SJCRH30 (cell line): Measurements from ENCODE around the gene PTGIS. TPM values are rescaled to one million over a fixed set of nuclear protein-coding genes. Genes with fewer than 3 reads are reported as not detected.
A peak's percentile ranks its signal among the peaks of the same experiment; 100 is the strongest.

ENCODE experiments used
- DNase-seq, 2 experiments: peaks; one replicate each; pipeline ENCODE4 v3.0.0-alpha.2; 2015 to 2020
- H3K27ac ChIP-seq: fragments of 250-450 bp; sonication (Bioruptor Pico); 2 replicates; pipeline ENCODE4 v1.5.1; 2020; ENCODE audit warnings: mild to moderate bottlenecking, moderate library complexity
- H3K27me3 ChIP-seq: fragments of 250-450 bp; sonication (Bioruptor Pico); 2 replicates; pipeline ENCODE4 v1.5.1; 2020; ENCODE audit warnings: mild to moderate bottlenecking, moderate library complexity
- H3K36me3 ChIP-seq: fragments of 250-450 bp; sonication (Bioruptor Pico); 2 replicates; pipeline ENCODE4 v1.5.1; 2020; ENCODE audit warnings: mild to moderate bottlenecking, moderate library complexity
- H3K4me1 ChIP-seq: fragments of 250-450 bp; sonication (Bioruptor Pico); 2 replicates; pipeline ENCODE4 v1.5.1; 2020; ENCODE audit warnings: mild to moderate bottlenecking, moderate library complexity
- H3K4me3 ChIP-seq: fragments of 250-450 bp; sonication (Bioruptor Pico); 2 replicates; pipeline ENCODE4 v1.5.1; 2020; ENCODE audit warnings: mild to moderate bottlenecking, moderate library complexity
- H3K9me3 ChIP-seq: fragments of 250-450 bp; sonication (Bioruptor Pico); replicated peaks from 2 replicates; pipeline ENCODE4 v1.5.1; 2020; ENCODE audit warnings: mild to moderate bottlenecking, moderate library complexity
- total RNA-seq: library from RNA; depleted of rRNA; stranded (reverse); fragments of >200 nt; shearing (Covaris generic); gene quantifications from 2 replicates; pipeline ENCODE4 v1.2.3, GENCODE V29; 2014

Gene PTGIS
- total RNA-seq, 1 experiment from 2014 or later = 0.28 TPM

DNA sequence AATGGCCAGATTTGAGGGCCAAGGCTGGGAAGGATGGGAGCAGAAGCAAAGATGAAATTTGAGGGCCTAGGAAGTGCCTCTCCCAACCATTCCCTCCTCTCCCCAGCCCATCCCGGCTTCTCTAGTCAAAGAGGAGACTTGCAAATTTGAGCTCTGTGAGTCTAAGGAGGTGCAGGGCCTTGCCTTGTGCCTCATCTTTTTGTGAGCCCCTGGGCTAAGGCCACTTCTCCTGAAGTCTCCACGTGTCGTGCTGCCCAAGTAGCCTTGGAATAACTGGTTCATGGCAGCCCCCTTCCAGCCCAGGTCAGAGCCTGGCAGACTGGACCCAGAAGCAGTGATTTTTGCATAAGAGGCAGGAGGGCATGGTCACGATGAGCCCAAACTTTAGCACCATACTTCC, 6.7 kb downstream of the PTGIS start:
- Histone ChIP-seq H3K27me3 (no peaks in the 10 kb centered on the region), H3K9me3 (no peaks in the 10 kb centered on the region), H3K4me3 (no peak overlapping the region), H3K36me3 (no peaks in the 10 kb centered on the region), H3K4me1 (peaks cover 14% of the 10 kb centered on the region), H3K27ac (no peak overlapping the region)
- no peak for DNase-seq

DNA sequence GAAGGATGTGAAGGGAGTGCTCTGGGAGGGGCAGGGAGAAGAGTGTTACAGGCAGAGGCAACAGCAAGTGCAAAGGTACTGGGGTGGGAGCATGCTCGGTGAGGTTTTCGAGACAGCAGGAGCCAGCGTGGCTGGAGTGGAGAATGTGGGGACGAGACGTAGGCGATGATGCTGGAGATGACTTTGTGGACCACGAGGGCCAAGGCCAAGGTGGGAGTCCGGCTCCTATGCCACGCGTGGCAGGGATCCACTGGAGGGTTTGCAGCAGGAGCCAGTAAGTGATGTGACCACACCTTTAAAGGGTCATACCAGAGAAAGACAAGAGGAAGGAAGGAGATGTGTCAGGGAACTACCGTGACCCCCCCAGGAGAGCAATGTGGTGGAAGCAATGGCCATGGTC, 7.3 kb downstream of the PTGIS start:
- Histone ChIP-seq H3K9me3 (no peaks in the 10 kb centered on the region), H3K27ac (no peak overlapping the region), H3K4me3 (no peak overlapping the region), H3K27me3 (no peaks in the 10 kb centered on the region), H3K36me3 (no peaks in the 10 kb centered on the region), H3K4me1 (peaks cover 14% of the 10 kb centered on the region)
- no peak for DNase-seq

- no peaks in the 10 kb centered on the region for H3K9me3 ChIP-seq
- H3K4me3 ChIP-seq = no peak overlapping the region
- no peak overlapping the region for H3K27ac ChIP-seq
- no peaks in the 10 kb centered on the region for H3K27me3 ChIP-seq
- H3K36me3 ChIP-seq = no peaks in the 10 kb centered on the region
- no peak for DNase-seq
- H3K4me1 ChIP-seq = peaks cover 14% of the 10 kb centered on the region
Observed at GRCh38 chr20:49560186-49560585, 7.8 kb downstream of the PTGIS start.

DNA sequence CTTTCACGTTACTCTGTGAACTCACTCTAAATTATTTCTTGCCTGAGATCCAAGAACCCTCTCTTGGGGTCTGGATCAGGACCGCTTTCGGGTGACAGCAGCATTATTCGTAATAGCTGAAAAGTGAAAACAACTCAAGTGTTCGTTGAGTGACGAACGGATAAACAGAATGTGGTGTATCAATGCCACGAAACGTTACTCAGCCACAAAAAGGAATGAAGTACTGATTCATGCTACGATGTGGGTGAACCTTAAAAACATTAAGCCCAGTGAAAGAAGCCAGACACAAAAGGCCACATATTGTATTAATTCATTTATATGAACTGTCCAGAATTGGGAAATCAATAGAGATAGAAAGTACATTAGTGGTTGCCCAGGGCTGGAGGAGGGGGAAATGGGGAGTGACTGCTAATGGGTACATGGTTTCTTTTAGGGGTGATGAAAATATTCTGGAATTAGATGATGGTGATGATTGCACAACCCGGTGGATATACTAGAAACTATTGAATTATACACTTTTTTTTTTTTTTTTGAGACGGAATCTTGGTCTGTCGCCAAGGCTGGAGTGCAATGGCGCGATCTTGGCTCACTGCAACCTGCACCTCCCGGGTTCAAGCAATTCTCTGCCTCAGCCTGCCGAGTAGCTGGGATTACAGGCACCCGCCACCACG, 8.4 kb downstream of the PTGIS start:
- no peak overlapping the region for H3K4me3 ChIP-seq
- no peak for DNase-seq
- no peaks in the 10 kb centered on the region for H3K27me3 ChIP-seq
- H3K4me1 ChIP-seq = peaks cover 14% of the 10 kb centered on the region
- H3K9me3 ChIP-seq = no peaks in the 10 kb centered on the region
- H3K27ac ChIP-seq = no peak overlapping the region
- H3K36me3 ChIP-seq = no peaks in the 10 kb centered on the region

- Histone ChIP-seq H3K27ac (no peak overlapping the region), H3K9me3 (0 out of 2 replicates have a peak, but pooled peaks cover 5% of the 10 kb centered on the region), H3K4me1 (peaks cover 14% of the 10 kb centered on the region), H3K4me3 (no peak overlapping the region), H3K36me3 (no peaks in the 10 kb centered on the region), H3K27me3 (no peaks in the 10 kb centered on the region)
- DNase-seq = no peak
Observed at GRCh38 chr20:49558826-49559225, 9.1 kb downstream of the PTGIS start.

GRCh38 chr20:49557449-49557848, 10.5 kb downstream of the PTGIS start:
- Histone ChIP-seq H3K27me3 (no peaks in the 10 kb centered on the region), H3K4me3 (no peak overlapping the region), H3K9me3 (peaks cover 5% of the 10 kb centered on the region; the same call in 1 of the 2 replicates), H3K4me1 (peaks cover 15% of the 10 kb centered on the region), H3K36me3 (no peaks in the 10 kb centered on the region), H3K27ac (no peak overlapping the region)
- DNase-seq = no peak

DNA sequence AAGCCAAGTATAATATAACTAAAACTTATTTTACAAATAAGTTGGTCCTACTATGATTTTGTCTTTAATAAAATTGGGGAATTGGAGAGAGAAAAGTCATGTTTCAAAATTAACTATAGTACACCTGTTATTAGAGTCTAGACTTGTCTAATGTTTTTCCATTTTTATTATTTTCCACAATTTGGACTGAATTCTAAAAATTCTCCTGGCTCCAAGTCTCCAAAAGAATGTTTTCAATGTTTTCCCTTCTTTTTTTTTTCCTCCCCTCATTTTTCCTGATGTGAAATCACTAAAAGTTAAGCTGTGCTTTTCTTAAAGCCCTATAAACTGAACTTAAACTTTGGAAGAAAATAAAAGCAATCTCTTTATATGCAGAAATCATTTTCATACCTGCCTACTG, 11.3 kb downstream of the PTGIS start:
- H3K27ac ChIP-seq = no peak overlapping the region
- H3K4me1 ChIP-seq = peaks cover 6% of the 10 kb centered on the region
- H3K36me3 ChIP-seq = no peaks in the 10 kb centered on the region
- H3K27me3 ChIP-seq = no peaks in the 10 kb centered on the region
- H3K4me3 ChIP-seq = no peak overlapping the region
- DNase-seq = no peak
- peaks cover 5% of the 10 kb centered on the region; the same call in 1 of the 2 replicates for H3K9me3 ChIP-seq

DNA sequence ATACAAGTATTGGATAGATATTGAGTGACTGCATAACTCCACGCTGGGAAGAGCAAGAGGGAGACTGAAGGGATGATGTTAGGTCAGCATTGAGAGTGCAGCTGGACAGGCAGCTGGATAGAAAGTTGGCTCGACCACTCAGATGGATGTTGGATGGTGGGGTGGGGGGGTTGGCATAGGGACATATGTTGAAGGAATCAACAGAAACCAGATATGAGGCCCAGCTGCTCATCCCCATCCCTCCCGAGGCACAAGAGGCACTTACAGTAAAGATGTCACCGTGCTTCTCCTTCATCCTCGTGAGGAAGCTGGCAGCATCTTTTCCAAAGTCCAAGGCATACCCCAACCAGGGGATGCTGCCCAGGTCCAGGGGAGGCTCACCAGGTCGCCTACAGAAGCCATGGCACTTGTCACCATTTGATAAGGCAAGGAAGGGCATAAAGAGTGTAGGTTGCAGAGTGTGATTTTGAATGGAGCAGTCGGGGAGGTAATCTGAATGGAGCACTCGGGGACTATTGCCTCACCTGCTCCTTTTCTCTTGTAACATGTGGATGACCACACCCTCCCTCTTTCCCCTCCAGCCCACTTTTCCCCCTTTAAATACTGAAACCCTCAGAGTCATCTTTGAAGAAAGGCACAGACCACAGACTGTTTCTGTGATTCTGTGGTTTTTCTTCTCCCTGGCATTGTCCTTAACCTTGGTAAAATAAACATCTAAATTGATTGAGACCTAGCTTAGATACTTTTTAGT, 18.0 kb downstream of the PTGIS start:
- Histone ChIP-seq H3K9me3 (peaks cover 9% of the 10 kb centered on the region; the same call in 1 of the 2 replicates), H3K36me3 (no peaks in the 10 kb centered on the region), H3K27me3 (no peaks in the 10 kb centered on the region), H3K27ac (peak overlapping the region; percentile 19; the same call in 1 of the 2 replicates), H3K4me1 (peaks cover 25% of the 10 kb centered on the region), H3K4me3 (no peak overlapping the region)
- peak; percentile 79 to 80 for DNase-seq

DNA sequence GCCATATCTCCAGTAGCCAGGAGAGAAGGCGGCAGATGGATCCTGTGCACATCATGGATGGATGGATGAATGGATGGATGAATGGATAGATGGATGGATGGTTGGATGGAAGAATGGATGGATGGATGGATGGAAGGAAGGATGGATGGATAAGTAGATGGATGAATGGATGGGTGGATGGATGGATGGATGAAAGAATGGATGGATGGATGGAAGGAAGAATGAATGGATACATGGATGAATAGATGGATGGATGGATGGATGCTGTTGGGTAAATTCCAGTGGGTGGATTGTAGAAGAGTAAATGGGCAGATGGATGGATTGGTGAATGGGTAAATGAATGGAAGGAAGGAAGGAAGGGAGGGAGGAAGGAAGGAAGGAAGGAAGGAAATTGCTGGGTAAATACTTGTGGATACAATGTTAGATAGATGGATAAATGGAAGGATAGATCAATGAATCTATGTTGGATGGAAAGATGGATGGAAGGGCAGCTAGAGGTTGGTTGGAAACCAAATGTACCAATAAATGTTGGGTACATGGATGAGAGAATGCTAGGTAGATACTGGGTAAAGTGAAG, 19.5 kb downstream of the PTGIS start:
- Histone ChIP-seq H3K27ac (no peak overlapping the region), H3K9me3 (peaks cover 4% of the 10 kb centered on the region; the same call in 1 of the 2 replicates), H3K4me3 (no peak overlapping the region), H3K4me1 (peaks cover 32% of the 10 kb centered on the region), H3K27me3 (no peaks in the 10 kb centered on the region), H3K36me3 (no peaks in the 10 kb centered on the region)
- no peak for DNase-seq

GRCh38 chr20:49545572-49545971, 22.4 kb downstream of the PTGIS start:
- no peak overlapping the region for H3K4me3 ChIP-seq
- DNase-seq = peak in 1 of 2 experiments; percentile 49

DNA sequence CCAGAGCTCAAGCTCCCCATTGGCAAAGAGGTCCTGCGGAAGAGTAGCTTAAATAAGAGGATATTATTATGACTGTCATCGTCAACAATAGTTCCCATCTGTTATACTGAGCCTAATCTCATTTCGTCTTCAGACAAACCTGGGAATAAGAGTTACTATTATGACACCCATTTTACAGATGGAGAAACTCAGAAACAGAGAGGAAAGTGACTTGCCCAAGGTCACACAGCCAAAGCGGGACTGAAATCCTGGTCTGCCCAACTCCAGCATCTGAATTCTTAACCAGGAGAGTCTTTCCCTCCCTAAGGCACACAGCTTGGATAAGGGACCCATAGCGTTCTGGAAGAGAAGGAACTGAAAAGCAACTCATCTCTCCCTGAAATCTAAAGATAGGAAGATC, 23.4 kb downstream of the PTGIS start:
- Histone ChIP-seq H3K4me1 (peaks cover 14% of the 10 kb centered on the region), H3K9me3 (peaks cover 4% of the 10 kb centered on the region; the same call in 1 of the 2 replicates), H3K4me3 (no peak overlapping the region), H3K27ac (no peak overlapping the region), H3K27me3 (no peaks in the 10 kb centered on the region), H3K36me3 (no peaks in the 10 kb centered on the region)
- DNase-seq = no peak

More at GRCh38 chr20:49545572-49545971, 22.4 kb downstream of the PTGIS start:
- H3K27ac ChIP-seq = no peak overlapping the region
- H3K36me3 ChIP-seq = no peaks in the 10 kb centered on the region
- no peaks in the 10 kb centered on the region for H3K27me3 ChIP-seq
- peaks cover 24% of the 10 kb centered on the region for H3K4me1 ChIP-seq
- peaks cover 4% of the 10 kb centered on the region; the same call in 1 of the 2 replicates for H3K9me3 ChIP-seq

- Histone ChIP-seq H3K27ac (no peak overlapping the region), H3K36me3 (no peaks in the 10 kb centered on the region), H3K4me1 (peaks cover 9% of the 10 kb centered on the region; the same call in 1 of the 2 replicates), H3K9me3 (peaks cover 4% of the 10 kb centered on the region; the same call in 1 of the 2 replicates), H3K27me3 (no peaks in the 10 kb centered on the region), H3K4me3 (no peak overlapping the region)
- peak in 1 of 2 experiments; percentile 56 for DNase-seq
Observed at GRCh38 chr20:49543858-49544437, 24.0 kb downstream of the PTGIS start.

DNA sequence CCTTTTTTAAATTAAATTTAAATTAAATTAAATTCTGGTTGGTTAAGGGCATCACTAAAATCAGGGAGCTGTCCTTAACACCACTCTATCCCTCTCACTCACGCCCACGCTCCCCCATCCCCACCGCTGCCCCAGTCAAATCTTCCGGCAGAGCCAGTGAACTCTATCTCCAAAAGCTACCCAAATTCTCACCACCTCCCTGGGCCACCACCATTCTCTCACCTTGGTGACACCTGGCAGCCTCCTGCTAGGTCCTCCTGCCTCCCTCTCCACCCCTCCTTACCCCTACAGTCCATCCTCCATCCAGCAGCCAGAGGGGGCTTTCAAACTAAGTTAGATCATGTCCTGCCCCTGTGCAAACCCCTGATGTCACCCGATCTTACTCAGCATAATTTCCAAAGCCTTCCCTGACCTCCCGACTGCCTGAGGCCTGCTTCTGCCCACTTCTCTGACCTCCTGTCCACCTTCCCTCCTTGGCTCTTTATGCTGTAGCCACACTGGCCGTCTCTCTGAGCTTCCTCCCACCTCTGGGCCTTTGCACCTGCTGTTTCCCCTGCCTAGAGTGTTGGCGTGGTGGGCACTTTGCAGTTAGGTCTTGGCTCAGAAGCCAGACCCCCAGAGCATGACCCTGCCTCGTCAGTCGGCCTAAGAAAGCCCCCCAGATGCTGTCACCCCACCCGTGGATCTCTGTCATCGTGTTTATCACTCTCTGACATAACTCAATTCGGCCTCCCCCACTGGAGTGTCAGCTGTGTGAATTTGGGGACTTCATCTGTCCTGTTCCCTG, 24.7 kb downstream of the PTGIS start:
- Histone ChIP-seq H3K4me3 (no peak overlapping the region), H3K36me3 (no peaks in the 10 kb centered on the region), H3K27me3 (no peaks in the 10 kb centered on the region), H3K4me1 (peaks cover 9% of the 10 kb centered on the region; the same call in 1 of the 2 replicates), H3K27ac (no peak overlapping the region), H3K9me3 (peaks cover 4% of the 10 kb centered on the region; the same call in 1 of the 2 replicates)
- peak; percentile 47 to 50 for DNase-seq

GRCh38 chr20:49542514-49542991, 25.4 kb downstream of the PTGIS start:
- Histone ChIP-seq H3K9me3 (peaks cover 4% of the 10 kb centered on the region; the same call in 1 of the 2 replicates), H3K27me3 (no peaks in the 10 kb centered on the region), H3K27ac (no peak overlapping the region), H3K4me1 (peaks cover 9% of the 10 kb centered on the region; the same call in 1 of the 2 replicates), H3K4me3 (no peak overlapping the region), H3K36me3 (no peaks in the 10 kb centered on the region)
- DNase-seq = no peak
